ENCODE results near the gene CDKL2.
"Not testable (repeated sequence)": the region's sequence is repeated elsewhere in the genome, so short reads cannot be mapped to it uniquely, and the experiment has no call there.

Gene CDKL2

GRCh38 chr4:75547647-75548387 lies 82.5 kb downstream of the CDKL2 start:
- DNase-seq = peak in 1 of 2 experiments; percentile 2

- DNase-seq = no peak
These were observed 84.8 kb downstream of the CDKL2 start for GRCh38 chr4:75545526-75545925.

GRCh38 chr4:75544870-75545269 lies 85.5 kb downstream of the CDKL2 start:
- DNase-seq = no peak

GRCh38 chr4:75544220-75544619 lies 86.1 kb downstream of the CDKL2 start:
- DNase-seq = not testable (repeated sequence)

- DNase-seq = no peak
These were observed 87.5 kb downstream of the CDKL2 start for GRCh38 chr4:75542824-75543223.

GRCh38 chr4:75537308-75537707 lies 93.0 kb downstream of the CDKL2 start:
- DNase-seq = not testable (repeated sequence)

- DNase-seq = not testable (repeated sequence)
These were observed 96.4 kb downstream of the CDKL2 start for GRCh38 chr4:75533926-75534325.

GRCh38 chr4:75533339-75533887 lies 96.9 kb downstream of the CDKL2 start:
- DNase-seq = not testable (repeated sequence)

- DNase-seq = not testable (repeated sequence)
These were observed 98.7 kb downstream of the CDKL2 start for GRCh38 chr4:75531536-75532143.

GRCh38 chr4:75530556-75531322 lies 99.6 kb downstream of the CDKL2 start:
- DNase-seq = no peak

Data from NCI-H446 (cell line).